ENCODE results near the gene USP37.

The USP37 gene, protein sequence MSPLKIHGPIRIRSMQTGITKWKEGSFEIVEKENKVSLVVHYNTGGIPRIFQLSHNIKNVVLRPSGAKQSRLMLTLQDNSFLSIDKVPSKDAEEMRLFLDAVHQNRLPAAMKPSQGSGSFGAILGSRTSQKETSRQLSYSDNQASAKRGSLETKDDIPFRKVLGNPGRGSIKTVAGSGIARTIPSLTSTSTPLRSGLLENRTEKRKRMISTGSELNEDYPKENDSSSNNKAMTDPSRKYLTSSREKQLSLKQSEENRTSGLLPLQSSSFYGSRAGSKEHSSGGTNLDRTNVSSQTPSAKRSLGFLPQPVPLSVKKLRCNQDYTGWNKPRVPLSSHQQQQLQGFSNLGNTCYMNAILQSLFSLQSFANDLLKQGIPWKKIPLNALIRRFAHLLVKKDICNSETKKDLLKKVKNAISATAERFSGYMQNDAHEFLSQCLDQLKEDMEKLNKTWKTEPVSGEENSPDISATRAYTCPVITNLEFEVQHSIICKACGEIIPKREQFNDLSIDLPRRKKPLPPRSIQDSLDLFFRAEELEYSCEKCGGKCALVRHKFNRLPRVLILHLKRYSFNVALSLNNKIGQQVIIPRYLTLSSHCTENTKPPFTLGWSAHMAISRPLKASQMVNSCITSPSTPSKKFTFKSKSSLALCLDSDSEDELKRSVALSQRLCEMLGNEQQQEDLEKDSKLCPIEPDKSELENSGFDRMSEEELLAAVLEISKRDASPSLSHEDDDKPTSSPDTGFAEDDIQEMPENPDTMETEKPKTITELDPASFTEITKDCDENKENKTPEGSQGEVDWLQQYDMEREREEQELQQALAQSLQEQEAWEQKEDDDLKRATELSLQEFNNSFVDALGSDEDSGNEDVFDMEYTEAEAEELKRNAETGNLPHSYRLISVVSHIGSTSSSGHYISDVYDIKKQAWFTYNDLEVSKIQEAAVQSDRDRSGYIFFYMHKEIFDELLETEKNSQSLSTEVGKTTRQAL

DNA sequence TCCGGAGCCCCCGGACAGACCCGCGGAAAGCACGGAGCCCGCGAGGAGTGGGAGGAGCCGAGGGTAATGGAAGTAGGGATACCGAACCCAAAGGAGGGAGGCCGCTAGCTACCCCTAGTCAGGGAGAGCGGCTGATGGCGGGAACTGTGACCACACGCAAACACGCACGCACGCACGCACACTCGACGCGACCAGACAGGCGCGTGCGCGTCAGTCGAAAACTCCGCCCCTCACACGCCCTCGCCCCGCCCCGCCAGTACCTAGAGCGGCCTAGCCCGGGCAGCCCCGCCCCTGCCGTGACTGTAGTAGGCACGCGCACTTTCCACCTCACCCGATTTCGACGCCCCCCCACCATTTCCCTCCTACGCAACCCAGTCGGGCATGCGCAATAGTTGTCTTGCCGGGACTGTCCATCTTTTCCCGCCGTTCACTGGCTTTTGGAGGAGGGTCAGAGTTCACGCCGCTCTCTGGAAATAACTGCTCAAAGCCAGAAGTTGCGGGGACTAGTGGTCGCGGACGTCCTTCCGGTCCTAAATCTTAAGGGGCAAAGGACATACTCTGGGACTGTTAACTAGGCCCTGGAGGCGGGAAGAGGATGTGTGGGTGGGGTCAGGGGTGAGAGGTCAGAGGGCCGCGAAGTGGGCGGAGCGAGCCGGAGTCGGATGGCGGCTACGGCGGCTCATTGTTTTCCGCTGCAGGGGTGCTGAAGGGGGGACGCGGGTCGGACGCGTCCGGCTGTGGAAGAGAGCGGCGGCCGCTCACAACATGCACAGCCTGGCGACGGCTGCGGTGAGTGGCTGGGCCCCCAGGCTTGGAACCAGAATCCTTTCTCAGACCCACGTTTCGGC is at the start of gene USP37, which contains the start of gene CNOT9:
Gene USP37 (minus strand): TSS at position 162 of the 848 bp plus-strand sequence. CDS start 9,698 bp downstream, outside the sequence.
Gene CNOT9 (plus strand): TSS at position 650 of the 848 bp plus-strand sequence. CDS start 116 bp downstream, at position 766.
- peak; percentile 100 for DNase-seq

DNA sequence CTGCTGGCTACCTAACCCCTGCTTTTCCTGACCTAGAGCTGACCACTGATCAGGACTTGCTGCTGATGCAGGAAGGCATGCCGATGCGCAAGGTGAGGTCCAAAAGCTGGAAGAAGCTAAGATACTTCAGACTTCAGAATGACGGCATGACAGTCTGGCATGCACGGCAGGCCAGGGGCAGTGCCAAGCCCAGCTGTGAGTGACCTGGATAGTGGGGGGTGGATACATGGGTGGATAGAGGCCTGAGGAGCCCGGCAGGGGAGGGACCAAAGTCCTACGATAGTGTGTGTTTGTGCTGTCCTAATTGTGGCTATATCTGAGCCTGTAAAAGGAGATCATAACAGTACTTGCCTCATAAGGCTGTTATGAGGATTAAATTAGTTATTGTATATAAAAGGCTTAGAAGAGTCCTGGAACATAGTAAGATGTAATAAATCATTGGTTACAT is 47.7 kb upstream of the USP37 start:
- no peak for DNase-seq

DNA sequence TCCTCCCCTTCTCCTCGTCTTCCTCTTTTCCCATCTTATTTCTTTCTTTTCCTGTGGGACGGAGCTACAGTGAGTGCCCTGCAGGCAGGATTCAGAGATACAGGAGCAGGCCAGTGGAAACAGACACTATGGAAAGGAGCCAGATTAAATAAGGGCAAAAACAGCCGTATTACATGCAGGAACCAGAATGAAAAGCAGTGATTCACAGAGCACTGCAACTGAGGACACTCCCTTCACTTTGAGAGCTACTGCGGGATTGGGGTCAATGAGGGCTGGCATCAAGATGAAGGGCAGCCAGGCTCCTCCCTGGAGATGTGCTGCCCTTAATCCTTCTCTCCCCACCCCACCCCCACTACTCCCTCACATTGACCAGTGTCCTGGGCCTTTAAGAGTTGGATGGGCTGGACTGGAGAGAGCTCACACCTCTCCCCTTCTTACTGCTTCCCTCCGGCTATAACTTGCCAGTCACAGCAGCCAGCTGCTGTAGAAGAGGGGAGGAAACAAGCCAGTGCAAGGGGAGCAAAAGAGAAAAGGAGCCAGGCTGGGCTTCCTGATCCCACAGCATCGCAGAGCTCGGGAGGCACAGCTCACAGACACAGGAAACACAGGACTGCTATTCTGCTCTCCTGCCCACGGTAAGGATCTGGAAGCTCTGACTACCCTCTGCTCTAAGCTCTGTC is 39.4 kb upstream of the USP37 start, which contains the start of gene PLCD4:
Gene PLCD4 (plus strand): TSS at position 464 of the 680 bp plus-strand sequence. CDS start 7,841 bp downstream, outside the sequence.
- no peak for DNase-seq

GRCh38 chr2:218605432-218605831 is 37.3 kb upstream of the USP37 start:
- DNase-seq, result no peak

DNA sequence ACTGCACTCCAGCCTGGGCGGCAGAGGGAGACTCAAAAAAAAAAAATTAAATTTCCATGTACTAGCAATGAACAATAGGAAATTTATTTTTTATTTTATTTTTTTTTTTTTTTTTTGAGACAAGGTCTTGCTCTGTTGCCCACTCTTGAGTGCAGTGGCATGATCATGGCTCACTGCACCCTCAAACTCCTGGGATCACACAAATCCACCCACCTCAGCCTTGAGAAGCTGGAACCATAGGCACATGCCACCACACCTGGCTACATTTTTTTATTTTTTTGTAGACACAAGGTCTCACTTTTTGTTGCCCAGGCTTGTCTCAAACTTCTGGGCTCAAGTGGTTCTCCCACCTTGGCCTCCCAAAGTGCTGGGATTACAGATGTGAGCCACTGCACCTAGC is 17.4 kb upstream of the USP37 start:
- no peak for DNase-seq

GRCh38 chr2:218583983-218584850 is 16.1 kb upstream of the USP37 start:
- DNase-seq, result no peak

GRCh38 chr2:218582076-218582475 is 13.9 kb upstream of the USP37 start:
- no peak for DNase-seq

DNA sequence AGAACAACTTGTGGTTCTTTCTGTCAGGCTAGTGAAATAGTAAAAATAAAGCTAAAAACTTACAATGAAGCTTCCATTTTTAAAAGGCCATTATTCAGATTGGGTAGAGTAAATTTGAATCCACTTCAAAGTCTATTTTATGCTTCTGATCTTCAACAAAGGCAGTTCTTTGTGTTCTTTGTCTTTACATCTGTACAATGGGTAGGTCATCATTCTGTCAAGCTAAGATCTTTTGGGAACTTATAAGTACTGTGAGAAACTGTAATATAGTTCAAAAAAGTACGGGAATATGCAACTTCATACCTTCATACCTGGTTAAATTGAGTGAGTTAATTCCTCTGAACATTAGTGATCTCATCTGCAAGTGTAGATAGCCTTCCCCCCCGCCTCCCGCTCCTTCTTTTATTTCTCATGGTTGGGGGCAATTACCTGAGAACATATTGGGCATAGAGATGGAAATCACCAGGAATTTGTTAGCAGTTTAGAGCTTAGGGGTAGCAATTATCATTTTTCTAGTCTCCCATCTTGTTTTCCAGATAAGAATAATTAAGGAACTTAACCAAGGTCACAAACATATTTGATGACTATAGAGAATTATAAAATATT is 10.2 kb upstream of the USP37 start:
- DNase-seq, result no peak

GRCh38 chr2:218577482-218578220 is 9.5 kb upstream of the USP37 start:
- no peak for DNase-seq

- no peak for DNase-seq
Measured at GRCh38 chr2:218576854-218577253, 8.7 kb upstream of the USP37 start.

- DNase-seq, result no peak
Measured at GRCh38 chr2:218570850-218571249, 2.7 kb upstream of the USP37 start.

GRCh38 chr2:218569661-218570500 is 1.7 kb upstream of the USP37 start:
- no peak for DNase-seq

DNA sequence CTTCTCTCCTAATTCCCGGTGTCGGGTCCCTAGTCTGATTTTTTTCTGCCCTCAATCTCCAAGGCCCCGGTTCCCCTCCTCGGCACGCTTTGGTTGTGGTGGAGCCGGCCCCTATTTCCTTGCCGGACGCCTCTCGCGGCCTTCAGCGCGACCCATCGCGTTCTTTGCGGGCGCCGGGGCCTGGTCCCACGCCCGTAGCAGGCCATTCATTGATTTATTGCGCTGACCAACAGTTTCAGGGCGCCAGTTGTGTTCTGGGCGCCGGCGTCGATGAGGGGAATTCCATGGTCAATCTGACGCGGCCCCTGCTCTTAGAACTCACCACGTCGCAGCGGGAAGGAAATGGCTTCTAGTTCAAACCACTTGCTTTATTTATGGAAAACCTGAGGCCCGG is 884 bp upstream of the USP37 start:
- peak; percentile 74 to 75 for DNase-seq

GRCh38 chr2:218567797-218568189 is 358 bp downstream of the USP37 start:
- no peak for DNase-seq

DNA sequence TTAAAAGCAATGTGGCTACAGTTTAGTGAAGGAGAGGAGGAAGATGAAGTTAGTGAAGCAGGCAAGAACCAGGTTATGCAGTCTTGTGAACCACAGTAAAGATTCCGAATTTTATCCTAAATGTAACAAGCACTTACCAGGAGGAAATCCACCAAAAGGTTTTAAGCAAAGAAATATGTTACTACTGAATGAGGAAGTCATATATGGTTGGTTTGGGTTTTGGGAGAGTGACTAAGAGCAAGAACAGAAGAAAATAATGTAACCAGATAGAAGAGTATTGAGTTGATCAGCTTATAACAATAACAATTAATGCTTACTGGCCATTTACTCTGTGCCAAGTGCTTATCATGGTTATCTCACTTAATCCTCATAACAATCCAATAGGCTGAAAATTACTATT is 1.9 kb downstream of the USP37 start:
- no peak for DNase-seq

GRCh38 chr2:218564056-218564455 is 4.1 kb downstream of the USP37 start:
- no peak for DNase-seq

DNA sequence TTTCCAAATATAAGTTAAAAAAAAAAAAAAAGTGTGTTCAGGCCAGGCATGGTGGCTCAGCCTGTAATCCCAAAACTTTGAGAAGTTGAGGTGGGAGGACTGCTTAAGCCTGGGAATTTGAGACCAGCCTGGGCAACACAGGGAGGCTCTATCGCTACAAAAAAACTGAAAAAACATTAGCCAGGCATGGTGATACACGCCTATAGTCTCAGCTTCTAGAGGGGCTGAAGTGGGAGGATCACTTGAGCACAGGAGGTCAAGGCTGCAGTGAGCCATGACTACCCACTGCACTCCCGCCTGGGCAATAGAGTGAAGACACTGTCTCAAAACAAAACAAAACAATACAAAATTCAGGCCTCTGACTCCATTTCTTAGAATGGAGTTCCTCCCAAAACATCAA is 9.2 kb downstream of the USP37 start:
- DNase-seq, result no peak

DNA sequence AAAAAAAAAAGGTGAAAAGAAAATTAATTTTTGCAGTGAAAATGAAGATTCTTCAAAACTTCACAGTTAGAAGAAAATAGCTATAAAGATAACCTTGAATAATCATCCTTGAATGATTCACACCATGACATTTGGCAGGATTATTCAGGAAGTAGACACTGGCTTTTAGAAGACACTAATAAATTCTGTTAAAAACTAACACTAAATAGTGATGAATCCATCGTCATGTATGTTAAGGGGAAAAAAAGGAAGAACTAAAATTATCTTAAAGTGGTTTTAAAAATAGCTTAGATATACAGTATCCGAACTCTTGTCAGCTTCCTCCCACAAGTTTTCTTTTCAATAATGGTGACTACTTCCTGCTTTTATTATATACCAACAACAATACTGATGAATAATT is 10.2 kb downstream of the USP37 start:
- DNase-seq, result no peak

DNA sequence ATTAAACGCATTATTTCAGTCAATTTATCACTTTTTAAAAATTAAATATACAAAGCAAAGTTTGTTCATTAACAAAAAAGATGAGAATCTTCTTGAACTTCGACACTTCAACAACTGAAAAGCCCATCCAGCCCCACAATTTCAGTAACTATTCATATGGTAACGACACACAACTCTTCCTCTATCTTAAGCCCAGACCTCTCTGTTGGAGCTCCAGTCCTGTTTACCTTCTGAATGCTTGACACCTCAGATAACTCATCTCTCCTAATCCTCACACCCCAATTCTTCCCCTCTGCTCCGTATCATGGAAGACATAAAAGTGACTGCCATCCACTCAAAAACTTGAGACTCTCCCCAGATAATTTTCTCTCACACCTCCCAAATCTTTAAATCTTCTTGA is 12.6 kb downstream of the USP37 start:
- DNase-seq, result no peak

All from activated T-cell treated with anti-CD3 and anti-CD28 coated beads, Interleukin-2, amount 50 U/mL, for 48 hours (primary cell).